K562 (cell line): Measurements from ENCODE around the gene ASIC5. TPM values are rescaled to one million over a fixed set of nuclear protein-coding genes. Genes with fewer than 3 reads are reported as not detected.

Experiments used
- ATAC-seq: fragments of 200-7000 bp; cut with Tn5 transposase; 3 replicates; pipeline ENCODE4 v1.9.1; 2020; ENCODE audit warnings: moderate library complexity
- BruUV-seq: library from RNA; stranded (reverse); fragments of 400-500 nt; replicated peaks from 2 replicates; lab custom pipeline; 2021; lab: Mats Ljungman, UMichigan
- CTCF ChIA-PET: fragments of 300-600 bp; formaldehyde crosslinking; extraction: SDS; loops from one replicate; lab custom pipeline; 2021; ENCODE audit warnings: low intra/inter-chr PET ratio; lab: Yijun Ruan, JAX
- POLR2A ChIA-PET: fragments of 300-600, 350-650 bp; sonication (Branson Sonifier 250); formaldehyde crosslinking; extraction: SDS; loops from one replicate; lab custom pipeline; 2021; ENCODE audit warnings: antibody characterized with exemption, inconsistent platforms; lab: Yijun Ruan, JAX
- DNase-seq, 4 experiments: peaks; one replicate each; pipeline versions ENCODE4 v3.0.0 to v3.0.0-alpha.2; 2011 to 2018; ENCODE audit warnings: low spot score in 3 of 4, mixed read lengths in 3 of 4; ENCODE audit errors: extremely low read depth in 1 of 4
- FAIRE-seq: peaks from 2 replicates; lab custom pipeline; 2011; peaks lifted over from hg19 to GRCh38; lab: Jason Lieb, UNC
- H2AFZ ChIP-seq: 2 replicates; pipeline ENCODE4 v1.6.0; 2011; ENCODE audit warnings: low read depth, low read length, control low read depth, inconsistent platforms
- H3K27ac ChIP-seq: fragments of 200-600 bp; 3 replicates; pipeline ENCODE4 v1.8.0; 2011; ENCODE audit warnings: low read depth, mild to moderate bottlenecking, control low read depth, inconsistent platforms, low read length, moderate library complexity, mixed read lengths; ENCODE audit errors: extremely low read depth
- H3K27me3 ChIP-seq, 2 experiments: fragments of 300-600 bp in 1 of 2; 2 replicates in 1 of 2; 3 replicates in 1 of 2; pipeline versions ENCODE4 v1.6.0 to v1.8.0; 2011; ENCODE audit warnings: inconsistent platforms in 2 of 2, low read length in 2 of 2, mild to moderate bottlenecking in 1 of 2, mixed read lengths in 1 of 2, moderate library complexity in 1 of 2; ENCODE audit not compliant: control insufficient read depth in 2 of 2, insufficient read depth in 2 of 2
- H3K36me3 ChIP-seq: fragments of 300-600 bp; 3 replicates; pipeline ENCODE4 v1.8.0; 2011; ENCODE audit warnings: mild to moderate bottlenecking, low read length, inconsistent platforms; ENCODE audit not compliant: control insufficient read depth, insufficient read depth
- H3K4me1 ChIP-seq, 2 experiments: fragments of 200-600 bp in 1 of 2; replicated peaks in 1 of 2; 2 replicates in 1 of 2; 3 replicates in 1 of 2; pipeline versions ENCODE4 v1.5.1 to v1.8.0; 2011; ENCODE audit warnings: inconsistent platforms in 2 of 2, low read length in 2 of 2, mild to moderate bottlenecking in 1 of 2, mixed read lengths in 1 of 2, moderate library complexity in 1 of 2; ENCODE audit not compliant: control insufficient read depth in 2 of 2, insufficient read depth in 2 of 2
- H3K4me2 ChIP-seq: 2 replicates; pipeline ENCODE4 v1.6.1; 2011; ENCODE audit warnings: low read length, control low read depth, inconsistent platforms, mixed read lengths; ENCODE audit not compliant: insufficient read depth
- H3K4me3 ChIP-seq: fragments of 200-600 bp; sonication (generic), shearing (Covaris generic); 2 replicates; pipeline ENCODE4 v1.5.1; 2016; ENCODE audit warnings: control low read depth, inconsistent platforms
- H3K79me2 ChIP-seq: fragments of 200-600 bp; 3 replicates; pipeline ENCODE4 v1.8.0; 2011; ENCODE audit warnings: low read length, inconsistent platforms; ENCODE audit not compliant: control insufficient read depth, insufficient read depth
- H3K9ac ChIP-seq, 2 experiments: 2 replicates each; pipeline versions ENCODE4 v1.6.0 to v1.6.1; 2011; ENCODE audit warnings: low read depth in 2 of 2, low read length in 2 of 2, control low read depth in 1 of 2, inconsistent platforms in 1 of 2, mild to moderate bottlenecking in 1 of 2, mixed read lengths in 1 of 2; ENCODE audit not compliant: insufficient read depth in 1 of 2
- H3K9me1 ChIP-seq: one replicate; pipeline ENCODE4 v1.6.0; 2011; ENCODE audit warnings: inconsistent platforms, mild to moderate bottlenecking, low read length, moderate library complexity; ENCODE audit not compliant: control insufficient read depth, insufficient read depth
- H3K9me3 ChIP-seq: replicated peaks from 2 replicates; pipeline ENCODE4 v1.5.1; 2011; ENCODE audit warnings: low read depth, low read length, inconsistent platforms; ENCODE audit not compliant: control insufficient read depth, insufficient read depth
- H4K20me1 ChIP-seq: replicated peaks from 2 replicates; pipeline ENCODE4 v1.6.1; 2011; ENCODE audit warnings: low read length, inconsistent platforms, mixed read lengths; ENCODE audit not compliant: control insufficient read depth, insufficient read depth
- CBX1 ChIP-seq: sonication (generic); IDR thresholded peaks from 2 replicates; pipeline ENCODE4 v1.6.1; 2016; ENCODE audit warnings: antibody characterized with exemption, low read depth, mild to moderate bottlenecking
- MTA3 ChIP-seq: fragments of 450-650 bp; formaldehyde crosslinking; IDR thresholded peaks from 2 replicates; pipeline ENCODE4 v1.6.1; 2017; ENCODE audit warnings: mild to moderate bottlenecking, borderline replicate concordance
- SMAD3 ChIP-seq: fragments of 450-650 bp; formaldehyde crosslinking; conservative IDR thresholded peaks from 2 replicates; pipeline ENCODE4 v1.4.0; 2020; ENCODE audit warnings: mild to moderate bottlenecking
- TCF7L2 ChIP-seq: fragments of 150-350 bp; IDR thresholded peaks from 2 replicates; pipeline ENCODE4 v1.6.1; 2016; ENCODE audit warnings: low read depth, mild to moderate bottlenecking, low read length, moderate library complexity
- ZC3H11A ChIP-seq: IDR thresholded peaks from 2 replicates; pipeline ENCODE4 v1.6.1; 2012; ENCODE audit warnings: low read depth, low read length, improper control_type of control experiment
- ZKSCAN8 ChIP-seq: fragments of 200-800 bp; sonication (Bioruptor generic); IDR thresholded peaks from 2 replicates; pipeline ENCODE4 v1.6.1; 2016; ENCODE audit warnings: missing genetic modification characterization, missing compliant biosample characterization
- ZNF134 ChIP-seq: fragments of 250-450 bp; sonication (Bioruptor Pico); conservative IDR thresholded peaks from 2 replicates; pipeline ENCODE4 v1.4.0; 2020
- WGBS: fragments of 100-300 bp; shearing (Covaris generic); methylation state at CpG from one replicate; pipeline ENCODE4 v1.1.6; 2016; ENCODE audit warnings: low coverage, mixed read lengths; ENCODE audit not compliant: insufficient coverage; ENCODE audit errors: missing lambda C conversion rate; 5-methylcytosine and 5-hydroxymethylcytosine counted together
- in situ Hi-C: fragments of 300-500 bp; cut with MboI; formaldehyde crosslinking; loops from 4 replicates; pipeline ENCODE4 v1.15.0; 2018; ENCODE audit warnings: inconsistent platforms, mixed read lengths
- intact Hi-C: fragments of 100-400 bp; cut with micrococcal nuclease; formaldehyde crosslinking; loops from 2 replicates; pipeline ENCODE4 v1.14.2; 2022
- polyA plus RNA-seq, 8 experiments: library from polyadenylated mRNA; depleted of rRNA in 4 of 8; stranded (reverse) in 5 of 8; unstranded in 3 of 8; fragments of >200 nt; fragmentation: Nextera tagmentation in 2 of 8; fragmentation: Illumina TruSeq in 1 of 8; extraction: Ambion mirVana in 2 of 8; extraction: Trizol in 1 of 8; gene quantifications; 2 replicates each; pipeline versions ENCODE4 v1.2.1 to v1.2.3, GENCODE V29; 2011 to 2014; ENCODE audit warnings: inconsistent platforms in 1 of 8, missing spikeins in 1 of 8
- total RNA-seq, 7 experiments: library from RNA; depleted of rRNA in 6 of 7; stranded (reverse); fragments of >200 nt in 6 of 7; fragmentation: Illumina TruSeq in 2 of 7; extraction: Trizol in 2 of 7; gene quantifications; 2 replicates each; pipeline versions ENCODE4 v1.2.1 to v1.2.3, GENCODE V29; 2011 to 2021; ENCODE audit warnings: low replicate concordance in 1 of 7
- TF ChIP-seq, protein P1 (sequence below): fragments of 450-650 bp; IDR thresholded peaks from 2 replicates; pipeline ENCODE4 v1.6.1; 2017; ENCODE audit warnings: antibody characterized with exemption
- TF ChIP-seq, protein P2 (sequence below): sonication (generic); formaldehyde crosslinking; IDR thresholded peaks from 2 replicates; pipeline ENCODE4 v1.8.0; 2022; ENCODE audit warnings: missing genetic modification reagents, mild to moderate bottlenecking, borderline replicate concordance
- TF ChIP-seq, protein P3 (sequence below): sonication (generic); formaldehyde crosslinking; IDR thresholded peaks from 2 replicates; pipeline ENCODE4 v1.8.0; 2022; ENCODE audit warnings: mild to moderate bottlenecking, missing genetic modification reagents
- TF ChIP-seq, protein P4 (sequence below): fragments of 450-650 bp; IDR thresholded peaks from 2 replicates; pipeline ENCODE4 v1.6.1; 2016

Gene ASIC5
- total and polyA plus RNA-seq, 9 of the 15 experiments (the other 6 are each of a cell fraction or from before 2014, with no cell fraction given) = not detected

DNA sequence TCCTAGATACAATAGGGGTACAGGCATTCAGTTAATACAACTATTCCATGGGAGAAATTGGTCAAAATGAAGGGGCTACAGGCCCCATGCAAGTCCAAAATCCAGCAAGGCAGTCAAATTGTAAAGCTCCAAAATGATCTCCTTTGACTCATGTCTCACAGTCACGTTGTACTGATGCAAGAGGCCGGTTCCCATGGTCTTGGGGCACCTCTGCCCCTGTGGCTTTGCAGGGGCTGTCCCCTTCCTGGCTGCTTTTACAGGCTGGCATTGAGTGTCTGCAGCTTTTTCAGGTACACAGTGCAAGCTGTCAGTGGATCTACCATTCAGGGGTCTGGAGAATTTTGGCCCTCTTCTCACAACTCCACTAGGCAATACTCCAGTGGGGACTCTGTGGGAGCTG, 12.5 kb upstream of the ASIC5 start:
- no peak for DNase-seq
- no peak overlapping the region for H2AFZ ChIP-seq
- no peak for FAIRE-seq
- no peaks in the 10 kb centered on the region for H3K27me3 ChIP-seq
- intact Hi-C loops (no loop called here), in situ Hi-C loops (no loop called here)
- H3K9ac ChIP-seq = no peak overlapping the region
- H3K4me3 ChIP-seq = no peak overlapping the region
- no peaks in the 10 kb centered on the region for H3K36me3 ChIP-seq
- no peak overlapping the region for H3K27ac ChIP-seq
- H3K9me1 ChIP-seq = no peaks in the 10 kb centered on the region
- no peaks in the 10 kb centered on the region for H3K4me1 ChIP-seq
- H3K79me2 ChIP-seq = no peaks in the 10 kb centered on the region
- H3K9me3 ChIP-seq = no peaks in the 10 kb centered on the region
- no peak overlapping the region for H3K4me2 ChIP-seq
- ChIA-PET POLR2A (no interaction called here), CTCF (no interaction called here)
- TF ChIP-seq, protein P1, sequence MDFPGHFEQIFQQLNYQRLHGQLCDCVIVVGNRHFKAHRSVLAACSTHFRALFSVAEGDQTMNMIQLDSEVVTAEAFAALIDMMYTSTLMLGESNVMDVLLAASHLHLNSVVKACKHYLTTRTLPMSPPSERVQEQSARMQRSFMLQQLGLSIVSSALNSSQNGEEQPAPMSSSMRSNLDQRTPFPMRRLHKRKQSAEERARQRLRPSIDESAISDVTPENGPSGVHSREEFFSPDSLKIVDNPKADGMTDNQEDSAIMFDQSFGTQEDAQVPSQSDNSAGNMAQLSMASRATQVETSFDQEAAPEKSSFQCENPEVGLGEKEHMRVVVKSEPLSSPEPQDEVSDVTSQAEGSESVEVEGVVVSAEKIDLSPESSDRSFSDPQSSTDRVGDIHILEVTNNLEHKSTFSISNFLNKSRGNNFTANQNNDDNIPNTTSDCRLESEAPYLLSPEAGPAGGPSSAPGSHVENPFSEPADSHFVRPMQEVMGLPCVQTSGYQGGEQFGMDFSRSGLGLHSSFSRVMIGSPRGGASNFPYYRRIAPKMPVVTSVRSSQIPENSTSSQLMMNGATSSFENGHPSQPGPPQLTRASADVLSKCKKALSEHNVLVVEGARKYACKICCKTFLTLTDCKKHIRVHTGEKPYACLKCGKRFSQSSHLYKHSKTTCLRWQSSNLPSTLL = no peak
- no peak for TF ChIP-seq ZC3H11A
- TF ChIP-seq ZKSCAN8 (CRISPR knock-in tag) = no peak
- TF ChIP-seq SMAD3 = no peak
- no peak for TF ChIP-seq ZNF134 (CRISPR knock-in tag)
- TF ChIP-seq CBX1 = no peak
- no peak for TF ChIP-seq TCF7L2
- TF ChIP-seq MTA3 = no peak
- TF ChIP-seq, protein P2, sequence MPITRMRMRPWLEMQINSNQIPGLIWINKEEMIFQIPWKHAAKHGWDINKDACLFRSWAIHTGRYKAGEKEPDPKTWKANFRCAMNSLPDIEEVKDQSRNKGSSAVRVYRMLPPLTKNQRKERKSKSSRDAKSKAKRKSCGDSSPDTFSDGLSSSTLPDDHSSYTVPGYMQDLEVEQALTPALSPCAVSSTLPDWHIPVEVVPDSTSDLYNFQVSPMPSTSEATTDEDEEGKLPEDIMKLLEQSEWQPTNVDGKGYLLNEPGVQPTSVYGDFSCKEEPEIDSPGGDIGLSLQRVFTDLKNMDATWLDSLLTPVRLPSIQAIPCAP (CRISPR knock-in tag) = no peak
- TF ChIP-seq, protein P3, sequence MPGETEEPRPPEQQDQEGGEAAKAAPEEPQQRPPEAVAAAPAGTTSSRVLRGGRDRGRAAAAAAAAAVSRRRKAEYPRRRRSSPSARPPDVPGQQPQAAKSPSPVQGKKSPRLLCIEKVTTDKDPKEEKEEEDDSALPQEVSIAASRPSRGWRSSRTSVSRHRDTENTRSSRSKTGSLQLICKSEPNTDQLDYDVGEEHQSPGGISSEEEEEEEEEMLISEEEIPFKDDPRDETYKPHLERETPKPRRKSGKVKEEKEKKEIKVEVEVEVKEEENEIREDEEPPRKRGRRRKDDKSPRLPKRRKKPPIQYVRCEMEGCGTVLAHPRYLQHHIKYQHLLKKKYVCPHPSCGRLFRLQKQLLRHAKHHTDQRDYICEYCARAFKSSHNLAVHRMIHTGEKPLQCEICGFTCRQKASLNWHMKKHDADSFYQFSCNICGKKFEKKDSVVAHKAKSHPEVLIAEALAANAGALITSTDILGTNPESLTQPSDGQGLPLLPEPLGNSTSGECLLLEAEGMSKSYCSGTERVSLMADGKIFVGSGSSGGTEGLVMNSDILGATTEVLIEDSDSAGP (CRISPR knock-in tag) = no peak
- TF ChIP-seq, protein P4, sequence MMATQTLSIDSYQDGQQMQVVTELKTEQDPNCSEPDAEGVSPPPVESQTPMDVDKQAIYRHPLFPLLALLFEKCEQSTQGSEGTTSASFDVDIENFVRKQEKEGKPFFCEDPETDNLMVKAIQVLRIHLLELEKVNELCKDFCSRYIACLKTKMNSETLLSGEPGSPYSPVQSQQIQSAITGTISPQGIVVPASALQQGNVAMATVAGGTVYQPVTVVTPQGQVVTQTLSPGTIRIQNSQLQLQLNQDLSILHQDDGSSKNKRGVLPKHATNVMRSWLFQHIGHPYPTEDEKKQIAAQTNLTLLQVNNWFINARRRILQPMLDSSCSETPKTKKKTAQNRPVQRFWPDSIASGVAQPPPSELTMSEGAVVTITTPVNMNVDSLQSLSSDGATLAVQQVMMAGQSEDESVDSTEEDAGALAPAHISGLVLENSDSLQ = no peak
- H4K20me1 ChIP-seq = no peaks in the 10 kb centered on the region
- ATAC-seq = no peak
- 0% methylated on average over 2 of the region's 2 CpGs for WGBS
- BruUV-seq = no TSS peak
